Hematopoietic multipotent progenitor cell treated with erythropoietin and hydrocortisone succinate and interleukin-3 and kit ligand, for 6 days (in vitro differentiated cells): ENCODE results near the gene SLC10A6.
A peak's percentile ranks its signal among the peaks of the same experiment; 100 is the strongest.
"Not testable (repeated sequence)": the region's sequence is repeated elsewhere in the genome, so short reads cannot be mapped to it uniquely, and the experiment has no call there.

Source experiments
- DNase-seq: peaks from one replicate; pipeline ENCODE4 v3.0.0-alpha.2; 2015

Gene SLC10A6

GRCh38 chr4:86848732-86849619 is at the start of gene SLC10A6:
SLC10A6 (minus strand) TSS chr4:86849384; CDS start chr4:86849115, 269 bp downstream.
- DNase-seq, result no peak

DNA sequence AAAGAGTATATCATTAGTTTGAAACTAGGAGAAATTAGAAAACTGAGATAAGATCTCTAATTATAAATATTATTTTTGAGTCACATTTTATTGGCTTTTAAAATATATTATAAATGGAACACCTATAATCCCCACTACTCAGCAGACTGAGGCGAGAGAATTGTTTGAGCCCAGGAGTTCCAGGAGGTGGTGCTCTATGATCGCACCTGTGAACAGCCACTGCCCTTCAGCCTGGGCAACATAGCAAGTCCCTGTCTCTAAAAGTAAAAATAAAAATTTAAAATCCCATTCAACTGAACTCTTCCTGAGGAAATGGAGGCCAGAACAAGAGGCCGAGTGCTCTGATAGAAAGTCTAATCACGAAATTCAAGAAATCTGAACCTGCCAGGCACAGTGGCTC is 49.4 kb upstream of the SLC10A6 start:
- DNase-seq, result peak; percentile 56

DNA sequence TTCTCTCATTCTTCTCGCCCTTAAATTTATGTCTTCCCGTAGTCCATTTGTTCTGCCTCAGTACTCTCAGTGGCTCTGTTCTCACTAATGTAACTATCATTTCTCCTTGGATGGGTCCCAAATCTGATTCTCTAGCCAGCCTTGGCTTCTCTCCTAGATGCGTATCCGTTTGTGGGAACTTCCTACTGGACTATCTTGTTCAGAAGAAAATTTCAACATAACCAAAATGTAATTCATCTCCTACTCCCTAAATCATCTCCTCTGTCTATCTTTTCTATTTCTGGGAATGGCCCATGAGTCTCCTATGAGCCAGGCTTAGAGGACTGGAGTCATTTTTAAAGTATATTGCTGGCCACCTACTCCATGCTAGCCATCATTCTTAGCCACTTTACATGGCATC is 47.4 kb upstream of the SLC10A6 start:
- DNase-seq, result no peak

DNA sequence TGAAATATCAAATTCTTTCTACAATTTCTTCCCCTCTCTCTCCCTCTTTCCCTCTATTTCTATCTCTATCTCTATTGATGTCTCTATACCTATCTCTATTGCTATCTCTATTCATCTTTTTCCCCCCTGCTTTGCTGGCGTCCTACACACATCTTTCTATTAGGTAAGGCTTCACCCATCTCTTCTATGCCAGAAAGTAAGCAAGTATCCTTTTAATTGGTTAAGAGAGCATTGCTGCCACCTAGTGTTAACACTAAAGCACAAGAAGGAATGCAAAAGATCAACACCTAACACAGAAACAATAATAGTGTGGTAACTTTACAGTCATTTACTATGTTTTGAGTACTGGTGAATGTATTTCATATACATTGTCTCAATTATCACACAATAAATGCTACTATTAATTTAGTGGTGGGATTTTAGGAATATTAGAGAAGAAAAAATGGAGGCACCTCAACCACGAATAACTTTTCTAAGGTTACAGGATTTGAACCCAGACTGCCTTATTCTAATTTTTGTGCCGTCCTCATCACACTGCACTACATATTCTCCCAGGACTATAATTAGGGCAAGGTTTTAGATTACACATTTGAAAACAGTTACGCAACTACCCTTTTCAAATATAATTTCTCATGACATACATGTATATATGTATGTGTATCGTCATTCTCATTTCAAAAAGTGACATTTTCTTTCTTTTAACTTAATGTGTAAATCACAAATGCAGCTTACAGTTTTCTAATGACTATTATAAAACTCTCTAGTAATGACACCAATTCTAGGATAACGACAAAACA is 46.7 kb upstream of the SLC10A6 start:
- peak; percentile 93 for DNase-seq

DNA sequence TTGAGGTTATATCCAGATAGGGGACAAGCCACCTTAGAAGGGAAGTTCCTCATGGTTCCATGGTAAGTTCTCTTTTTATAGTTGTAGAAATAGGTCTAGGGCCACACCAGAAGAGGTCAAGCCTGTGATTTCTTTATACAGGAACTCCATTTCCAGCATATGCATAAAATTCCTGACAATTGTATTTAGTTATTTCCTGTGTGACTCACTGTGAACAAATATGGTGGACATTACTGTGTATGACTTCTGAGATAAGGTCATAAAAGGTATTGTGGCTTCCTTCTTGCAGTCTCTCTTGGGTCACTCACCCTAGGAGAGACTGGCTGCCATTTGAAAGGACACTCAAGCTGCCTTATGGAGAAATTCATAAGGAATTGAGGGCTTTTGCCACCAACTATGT is 45.3 kb upstream of the SLC10A6 start:
- DNase-seq, result no peak

- no peak for DNase-seq
These were observed 44.0 kb upstream of the SLC10A6 start for GRCh38 chr4:86893136-86893535.

GRCh38 chr4:86892636-86892960 is 43.4 kb upstream of the SLC10A6 start:
- DNase-seq, result peak; percentile 38

DNA sequence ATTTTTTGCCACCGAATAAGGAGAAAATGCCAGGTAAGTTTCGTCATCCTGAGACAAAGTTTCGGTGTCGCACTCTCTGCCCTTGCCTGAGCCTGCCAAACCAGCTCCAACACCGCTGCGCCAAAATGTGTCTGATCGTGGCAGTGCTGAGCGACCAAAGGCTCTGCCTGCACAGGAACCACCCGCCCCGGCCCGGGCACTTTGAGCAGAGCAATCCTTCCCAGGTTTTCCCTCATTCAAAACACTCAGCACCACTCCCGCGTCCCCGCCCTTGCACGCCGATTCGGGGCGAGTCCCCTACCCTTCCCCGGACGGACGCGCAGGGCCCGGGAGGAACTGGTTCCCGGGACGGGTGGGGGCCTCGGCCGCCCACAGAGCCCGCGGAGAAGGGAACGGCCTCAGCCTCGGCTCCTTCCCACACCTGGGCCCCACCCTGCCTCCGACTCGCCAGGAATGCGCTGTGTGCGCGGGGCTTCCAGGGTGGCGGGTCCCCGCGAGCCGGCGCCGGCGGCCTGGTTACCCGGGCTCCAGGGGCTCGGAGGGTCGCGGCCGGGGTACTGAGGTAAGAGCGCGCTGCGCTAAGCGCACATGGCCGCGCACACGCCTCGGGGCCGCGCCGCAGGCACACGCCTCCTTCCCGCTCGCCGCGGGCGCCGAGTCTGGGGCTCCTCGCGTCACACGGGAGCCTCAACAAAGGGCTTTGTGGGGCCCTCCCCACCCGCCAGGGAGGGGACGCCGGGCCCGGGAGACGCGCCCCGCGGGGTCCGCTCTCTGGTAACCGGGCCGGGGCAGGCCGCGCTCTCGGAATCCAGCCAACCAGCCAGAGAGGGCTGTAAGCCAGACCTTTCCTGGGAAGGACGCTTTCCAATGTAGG is 42.8 kb upstream of the SLC10A6 start, which contains the start of gene C4orf36:
TSS of gene C4orf36 (minus strand) at position 661 of the 874 bp plus-strand sequence. CDS start 902 bp downstream, outside the sequence.
- peak; percentile 74 for DNase-seq

DNA sequence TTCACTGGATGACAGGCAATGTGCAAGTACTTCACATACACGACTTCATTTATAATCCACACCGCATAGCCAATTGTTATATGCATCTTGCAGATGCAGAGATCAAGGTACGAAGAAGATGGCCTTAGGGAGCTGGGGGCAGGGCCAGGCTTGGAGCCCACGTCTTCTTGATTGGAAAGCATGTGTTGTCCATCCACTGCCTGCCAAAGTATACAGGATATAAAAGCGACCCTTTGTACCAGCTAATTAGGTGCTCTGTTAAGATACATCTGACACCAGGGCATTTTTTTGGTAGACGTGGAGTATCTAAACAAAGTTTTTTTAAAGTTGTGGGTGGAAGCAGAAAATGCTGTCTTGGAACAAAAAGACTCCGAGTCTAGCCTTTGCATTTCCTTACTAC is 41.6 kb upstream of the SLC10A6 start:
- no peak for DNase-seq

- no peak for DNase-seq
These were observed 30.5 kb upstream of the SLC10A6 start for GRCh38 chr4:86879641-86880040.

DNA sequence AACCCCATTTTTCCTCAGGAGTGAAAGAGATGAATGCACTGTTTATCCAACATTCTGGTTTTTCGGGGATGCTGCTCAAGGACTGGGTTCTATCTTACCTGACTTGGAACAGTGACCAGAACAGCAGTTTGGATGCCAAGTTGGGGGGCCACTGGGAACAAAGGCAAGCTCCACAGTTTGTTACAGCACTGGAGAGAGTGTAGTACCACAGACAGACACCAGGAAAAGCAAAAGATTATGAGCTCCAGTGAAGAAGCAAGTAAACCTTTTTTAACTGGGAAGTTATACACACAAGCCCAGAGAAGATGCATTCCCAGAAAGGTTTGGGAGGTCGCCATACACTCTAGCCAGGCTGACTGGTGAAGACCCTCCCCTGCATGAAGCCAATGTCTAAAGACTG is 29.5 kb upstream of the SLC10A6 start:
- no peak for DNase-seq

DNA sequence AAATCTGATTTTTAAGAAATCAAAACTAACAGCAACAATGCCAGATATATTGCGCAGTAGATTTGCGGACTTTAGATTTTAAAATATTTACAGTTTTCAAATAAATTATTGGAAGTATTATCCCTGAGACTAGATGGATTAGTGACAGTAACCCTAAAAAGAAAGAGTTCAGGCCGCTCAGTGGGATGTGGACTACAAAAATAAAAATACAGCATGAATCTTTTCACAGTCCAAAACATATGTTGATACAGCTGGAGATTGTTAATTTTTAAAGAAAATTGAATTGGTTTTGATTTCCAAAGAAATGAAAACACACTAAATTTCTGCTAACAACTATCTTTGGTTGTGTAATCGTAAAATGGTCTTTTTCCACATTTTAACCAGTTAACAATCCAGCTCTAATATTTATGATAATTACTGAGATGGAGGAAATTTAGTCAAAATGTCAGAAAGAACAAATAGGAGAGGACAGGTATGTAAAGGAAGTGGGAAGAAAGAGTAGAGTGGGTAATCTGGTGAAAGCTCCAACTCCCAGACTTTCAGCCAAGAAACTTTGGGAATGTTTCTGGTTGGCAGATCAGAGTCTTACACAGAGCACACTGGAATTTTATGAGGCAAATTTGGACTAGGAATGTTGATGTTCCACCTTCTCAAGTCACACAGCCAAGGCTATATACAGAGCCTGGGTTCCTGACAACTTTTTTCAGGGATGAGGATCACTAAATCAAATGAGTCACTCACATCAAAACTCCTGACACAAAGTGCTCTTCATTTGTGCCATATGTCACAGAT is 27.9 kb upstream of the SLC10A6 start:
- no peak for DNase-seq

- not testable (repeated sequence) for DNase-seq
These were observed 26.3 kb upstream of the SLC10A6 start for GRCh38 chr4:86875436-86875835.

- no peak for DNase-seq
These were observed 23.0 kb upstream of the SLC10A6 start for GRCh38 chr4:86872135-86872534.

- no peak for DNase-seq
These were observed 21.4 kb upstream of the SLC10A6 start for GRCh38 chr4:86870442-86871069.

DNA sequence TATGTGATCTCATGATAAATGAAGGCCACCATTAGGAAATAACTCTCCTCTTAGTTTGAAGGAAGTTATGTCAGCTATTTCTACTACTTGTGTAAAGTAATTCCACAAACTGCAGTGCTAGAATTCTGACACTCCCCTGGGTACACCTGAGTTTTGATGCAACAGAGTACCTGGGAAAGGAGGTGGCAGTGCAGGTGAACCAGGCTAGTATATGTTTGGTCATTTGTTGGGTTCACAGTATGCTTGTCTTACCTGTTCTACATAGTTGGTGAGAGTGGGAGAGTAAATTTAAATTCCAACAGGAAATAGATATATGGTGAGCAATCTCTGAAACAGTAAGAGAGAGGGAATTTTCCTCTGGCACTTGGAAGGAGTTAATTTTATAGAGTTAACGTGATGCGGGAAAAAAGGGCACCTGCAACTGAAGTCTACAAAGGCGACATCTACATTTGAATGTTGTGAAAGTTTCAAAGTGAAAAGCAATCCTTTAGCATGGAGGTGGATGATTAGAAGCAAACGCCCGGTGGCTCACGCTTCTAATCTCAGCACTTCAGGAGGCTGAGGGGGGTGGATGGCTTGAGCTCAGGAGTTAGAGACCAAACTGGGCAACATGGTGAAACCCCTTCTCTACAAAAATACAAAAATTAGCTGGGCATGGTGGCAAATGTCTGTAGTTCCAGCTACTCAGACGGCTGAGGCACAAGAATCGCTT is 8.3 kb upstream of the SLC10A6 start:
- no peak for DNase-seq

DNA sequence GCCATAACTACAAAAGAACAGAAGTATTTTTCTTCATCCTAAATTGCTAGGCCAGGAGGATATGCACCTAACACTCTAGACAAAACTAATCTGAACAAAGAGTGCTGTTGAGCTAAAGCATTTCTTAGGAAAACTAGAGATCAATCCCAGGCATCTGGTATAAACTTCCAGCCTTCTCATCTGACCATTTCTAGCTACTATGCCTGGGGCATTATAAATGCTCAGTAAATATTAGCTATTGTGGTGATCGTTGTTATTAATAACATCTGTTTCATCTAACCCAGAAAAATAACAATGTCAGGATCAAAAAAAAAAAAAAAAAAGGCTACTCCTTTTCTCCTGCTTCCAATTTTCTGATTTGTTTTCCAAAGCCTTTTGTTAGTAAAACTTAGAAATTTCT is 7.7 kb upstream of the SLC10A6 start:
- no peak for DNase-seq

DNA sequence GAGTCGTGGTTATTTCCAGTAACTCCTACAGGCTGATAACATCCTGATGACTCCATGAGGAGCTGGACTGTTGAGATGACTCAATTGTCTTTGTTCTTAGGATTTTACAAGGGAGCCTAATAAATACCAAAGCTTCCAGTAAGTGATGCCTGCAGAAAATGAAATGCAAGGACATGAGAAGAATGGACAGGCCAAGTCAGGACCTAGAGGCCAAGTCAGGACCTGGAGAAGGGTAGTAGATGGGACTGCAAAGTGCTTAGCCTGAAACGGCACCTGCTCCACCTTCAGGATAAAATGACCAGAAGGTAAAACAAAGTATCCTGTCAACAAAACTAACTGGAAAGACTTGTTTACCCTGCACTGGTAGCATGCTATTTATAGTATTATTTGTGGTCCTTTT is 6.4 kb upstream of the SLC10A6 start:
- DNase-seq, result no peak

DNA sequence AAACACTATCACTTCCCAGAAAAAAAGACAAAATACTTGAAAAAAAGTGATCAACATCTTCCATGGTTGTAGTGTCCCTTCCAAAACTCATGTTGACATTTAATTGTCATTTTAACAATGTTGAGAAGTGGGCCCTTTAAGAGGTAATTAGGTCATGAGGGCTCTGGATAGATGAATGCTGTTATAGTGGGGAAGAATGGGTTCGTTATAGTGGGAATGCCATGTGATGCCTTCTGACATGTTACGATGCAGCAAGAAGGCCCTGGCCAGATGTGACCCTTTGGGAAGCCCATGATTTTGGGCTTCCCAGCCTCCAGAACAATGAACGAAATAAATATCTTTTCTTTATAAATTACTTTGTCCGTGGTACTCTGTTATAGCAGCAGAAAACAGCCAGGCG is 4.0 kb upstream of the SLC10A6 start:
- DNase-seq, result no peak

GRCh38 chr4:86848136-86848535 is 1.0 kb downstream of the SLC10A6 start:
- no peak for DNase-seq

DNA sequence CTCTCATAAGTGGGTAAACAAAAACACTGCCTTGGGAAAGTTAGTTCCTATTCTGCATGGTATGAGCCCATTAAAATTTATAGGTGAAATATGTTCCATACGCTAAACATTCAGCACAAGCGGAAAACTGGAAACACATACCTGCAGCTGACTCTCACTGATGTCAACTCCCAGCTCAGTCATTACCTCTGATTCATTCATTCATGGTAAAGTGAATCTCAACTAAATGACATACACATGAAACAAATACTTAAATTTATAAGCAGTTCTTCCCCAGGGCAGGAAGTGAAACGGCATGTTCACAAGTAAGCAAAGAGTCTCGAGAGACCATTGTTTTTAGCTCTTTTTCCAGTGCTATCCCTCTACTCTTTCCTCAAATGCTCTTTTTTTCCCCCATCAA is 1.6 kb downstream of the SLC10A6 start:
- DNase-seq, result no peak
